ENCODE data around the gene ACP2.

DNA sequence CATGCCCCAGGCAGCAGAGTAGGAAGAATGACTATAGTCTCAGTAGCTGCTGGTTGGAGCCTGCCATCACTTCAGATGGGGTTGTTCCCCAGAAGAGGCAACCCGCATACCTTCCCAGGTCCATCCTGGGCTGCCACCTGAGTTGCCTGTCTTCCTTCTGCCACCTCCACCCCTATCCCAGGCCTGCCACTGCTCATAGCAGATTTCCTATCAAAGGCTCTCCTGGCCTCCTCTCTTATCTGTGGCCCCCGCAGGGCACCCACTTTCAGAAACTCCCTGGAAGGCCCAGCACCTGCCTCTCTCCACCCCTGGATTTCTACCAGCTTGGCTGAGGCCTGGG, 8.5 kb upstream of the ACP2 start:
- TF ChIP-seq POLR2A (IDR thresholded peaks at IDR 0.05; ENCODE audit: extremely low read depth, insufficient read length) (no peak), CTCF (IDR thresholded peaks at IDR 0.05; ENCODE audit: low read depth, low read length) (no peak)

Data from NB4 (cell line).